HG03432 (cell line): ENCODE data around the gene WNT1.
A peak's percentile ranks its signal among the peaks of the same experiment; 100 is the strongest.

Experiments
- ATAC-seq: cut with Tn5 transposase; IDR thresholded peaks from one replicate; pipeline ENCODE4 v1.9.1; 2021; ENCODE audit warnings: mild to moderate bottlenecking, moderate library complexity; ENCODE audit not compliant: unreplicated experiment

Gene WNT1

DNA sequence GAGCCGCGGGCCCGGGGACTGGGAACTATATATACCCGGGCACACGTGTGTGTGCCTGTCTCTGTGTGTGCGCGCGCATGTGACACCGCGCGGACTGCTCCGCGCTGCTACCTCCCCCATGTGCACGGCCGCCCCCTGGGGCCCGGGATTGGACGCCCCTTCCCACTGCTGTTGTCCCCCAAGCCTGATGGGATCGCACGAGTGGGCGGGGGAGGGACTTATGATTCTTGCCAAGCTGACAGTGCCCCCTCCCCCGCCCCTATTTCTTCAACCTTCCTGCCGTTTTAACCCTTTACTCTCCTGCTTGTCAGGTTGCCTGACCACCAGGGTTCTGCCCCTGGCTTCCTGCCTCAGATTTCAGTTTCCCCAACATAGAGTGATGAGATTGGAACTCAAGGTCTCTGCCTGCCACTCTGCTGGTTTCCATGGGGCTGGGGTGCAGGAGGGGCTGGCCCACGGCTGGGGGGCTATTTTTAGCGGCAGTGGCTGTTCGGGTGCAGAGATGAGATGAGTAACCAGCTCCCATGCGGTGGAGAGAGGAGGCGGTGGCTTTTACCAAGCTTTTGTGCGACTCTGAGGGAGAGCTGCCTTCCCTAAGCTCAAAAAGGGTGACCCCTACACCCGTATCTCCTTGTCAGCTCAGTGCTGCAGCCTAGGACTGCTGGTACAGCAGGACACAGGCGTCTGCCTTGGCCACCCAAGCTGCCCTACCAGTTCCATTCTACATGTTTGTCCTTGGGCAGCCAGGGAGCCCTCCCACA lies 21.4 kb downstream of the WNT1 start, which contains the start of gene DDN:
DDN (minus strand) TSS at position 5 of the 761 bp plus-strand sequence. CDS start 88 bp downstream, outside the sequence.
- peak; percentile 45 for ATAC-seq

DNA sequence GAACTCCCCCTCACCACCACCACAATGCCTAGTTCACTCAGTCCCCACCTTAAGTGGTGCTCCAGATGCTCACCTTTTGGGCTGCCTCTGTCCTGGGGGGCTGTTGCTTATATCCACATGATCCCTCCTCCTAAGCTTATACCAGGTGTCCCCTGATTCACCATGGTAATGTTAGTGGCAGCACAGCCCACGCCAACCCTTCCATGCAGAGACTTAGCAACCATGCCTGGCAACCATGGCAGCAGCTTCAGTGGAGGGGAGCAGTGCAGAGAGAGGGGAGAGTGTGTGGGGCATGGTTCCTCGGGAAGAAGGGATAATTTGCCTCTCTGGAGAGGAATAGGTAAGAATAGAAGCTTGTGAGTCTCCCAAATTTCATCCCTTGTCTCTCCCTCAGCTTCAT lies 22.2 kb downstream of the WNT1 start:
- ATAC-seq: no peak

DNA sequence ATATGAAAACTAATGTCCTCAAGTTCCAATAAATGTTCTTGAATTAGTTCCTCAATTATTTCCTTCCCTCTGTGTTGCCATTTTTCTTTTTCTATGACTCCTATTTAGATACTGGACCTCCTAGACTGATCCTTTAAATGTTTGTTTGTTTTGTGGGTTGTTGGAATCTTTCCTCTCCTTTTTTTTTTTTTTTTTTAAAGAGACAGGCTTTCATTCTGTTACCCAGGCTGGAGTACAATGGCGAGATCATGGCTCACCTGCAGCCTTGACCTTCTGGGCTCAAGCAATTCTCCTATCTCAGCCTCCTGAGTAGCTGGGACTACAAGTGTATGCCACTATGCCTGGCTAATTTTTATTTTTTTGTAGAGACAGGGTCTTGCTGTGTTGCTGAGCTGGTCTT lies 30.8 kb downstream of the WNT1 start:
- no peak for ATAC-seq

DNA sequence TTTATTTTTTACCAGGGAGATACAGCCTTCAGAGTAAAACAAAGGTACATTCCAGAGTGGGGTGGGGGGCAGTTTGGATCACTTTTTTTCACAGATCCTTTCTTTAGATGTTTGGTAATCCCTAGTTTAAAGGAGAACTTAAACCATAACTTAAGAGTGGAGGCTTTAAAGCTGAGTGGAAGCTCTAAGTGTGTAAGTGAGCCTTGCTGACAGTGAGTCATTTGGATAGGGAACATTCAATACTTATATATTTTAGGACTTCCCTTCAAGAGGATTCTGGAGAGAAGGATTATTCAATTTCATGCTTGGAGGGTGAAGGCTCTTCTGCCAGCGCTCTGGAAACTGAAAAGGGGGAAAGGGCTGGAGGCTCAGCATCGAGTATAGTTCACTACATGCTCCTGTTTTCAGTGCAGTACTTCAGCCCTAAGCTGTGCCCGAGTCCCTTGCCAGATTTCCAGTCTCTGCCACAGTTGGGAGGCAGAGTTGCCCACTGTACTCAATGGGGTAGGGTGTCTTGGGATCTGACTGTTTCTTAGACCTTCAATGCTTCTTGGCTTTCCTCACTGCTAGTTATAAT lies 32.1 kb downstream of the WNT1 start:
- ATAC-seq: no peak

DNA sequence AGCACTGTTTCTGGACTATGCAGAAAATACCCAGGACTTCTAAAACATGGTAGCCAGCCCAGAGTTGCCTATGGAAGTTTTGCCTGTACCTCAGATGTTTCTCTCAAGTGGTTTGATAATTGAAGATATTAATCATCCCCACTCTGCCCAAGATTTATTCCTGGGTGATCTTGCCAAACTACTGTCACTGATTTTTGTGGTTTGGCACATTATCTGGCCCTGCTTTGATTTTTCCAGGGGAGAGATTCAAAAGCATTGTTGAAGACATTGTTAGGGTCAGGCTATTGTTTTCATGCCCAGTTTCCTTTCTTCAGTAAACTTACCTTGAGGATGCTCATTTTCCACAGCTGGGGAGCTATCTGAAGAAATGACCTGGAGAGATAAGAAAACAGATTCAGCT lies 34.6 kb downstream of the WNT1 start:
- no peak for ATAC-seq

DNA sequence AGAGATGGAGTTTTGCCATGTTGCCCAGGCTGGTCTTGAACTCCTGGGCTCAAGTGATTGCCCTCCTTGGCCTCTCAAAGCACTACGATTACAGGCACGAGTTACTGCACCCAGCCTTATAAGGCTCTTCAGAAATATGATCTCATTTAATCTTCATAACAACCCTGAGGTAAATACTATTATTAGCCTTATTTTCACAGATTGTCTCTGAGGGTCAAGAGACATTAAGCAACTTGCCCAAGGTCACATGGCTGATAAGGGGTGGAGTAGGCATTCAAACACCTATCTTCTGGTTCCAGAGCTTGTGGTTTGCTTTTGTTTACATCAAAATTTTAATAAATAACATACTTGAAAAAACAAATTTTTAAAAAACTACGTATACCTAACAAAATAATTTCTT lies 35.3 kb downstream of the WNT1 start:
- no peak for ATAC-seq

DNA sequence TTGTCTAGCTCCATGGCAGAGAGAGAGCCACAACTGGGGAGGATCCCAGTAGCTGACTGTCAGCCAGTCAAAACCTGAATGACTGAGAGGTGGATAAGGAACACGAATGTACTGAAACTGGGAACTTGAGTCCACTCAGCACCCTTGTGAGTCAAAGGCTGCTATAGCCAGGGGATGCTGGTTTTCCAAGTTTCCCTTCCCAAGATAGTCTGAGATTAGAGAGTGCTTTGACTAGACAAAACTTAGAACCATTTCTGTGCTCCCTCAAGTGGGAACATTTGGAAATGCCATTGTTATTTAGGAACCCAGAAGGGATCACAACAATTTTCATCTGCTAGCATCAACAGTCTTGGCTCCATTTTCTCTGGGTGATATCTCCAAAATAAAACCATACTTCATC lies 36.4 kb downstream of the WNT1 start:
- ATAC-seq: no peak

DNA sequence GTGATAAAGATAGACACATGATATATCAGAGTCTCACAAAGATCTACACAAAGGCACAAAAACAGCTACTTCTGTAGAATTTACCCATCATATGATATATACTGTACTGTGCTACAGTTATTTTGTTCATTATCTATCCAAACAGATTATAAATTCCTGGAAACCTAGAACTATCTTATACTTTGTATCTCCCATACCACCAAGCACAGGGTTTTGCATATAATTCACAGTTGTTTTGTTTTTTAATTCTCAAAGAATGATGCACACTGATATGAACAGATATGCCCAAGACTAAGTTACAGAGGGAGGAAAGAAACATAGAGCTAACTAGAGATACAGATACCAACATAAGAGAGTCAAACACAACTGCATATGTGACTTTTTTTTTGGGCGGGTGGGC lies 37.1 kb downstream of the WNT1 start:
- ATAC-seq: no peak

DNA sequence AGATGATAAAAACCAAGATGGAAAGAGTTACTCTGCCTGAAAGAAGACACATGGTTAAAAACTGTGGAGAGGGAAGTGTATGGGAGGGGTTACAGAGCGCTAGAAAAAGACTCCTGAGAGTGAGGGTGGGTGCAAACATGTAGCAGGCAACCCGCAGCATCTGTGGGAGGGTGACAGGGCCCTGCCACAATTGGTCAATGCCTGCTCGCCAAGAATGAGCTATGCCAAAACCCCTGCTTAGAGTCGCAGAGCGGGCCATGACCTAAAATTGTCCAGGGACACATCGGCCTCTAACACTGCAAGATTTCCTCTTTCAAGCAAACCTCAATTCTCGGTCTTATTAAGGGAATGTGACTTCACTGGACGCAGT lies 39.8 kb downstream of the WNT1 start:
- ATAC-seq: peak; percentile 3

DNA sequence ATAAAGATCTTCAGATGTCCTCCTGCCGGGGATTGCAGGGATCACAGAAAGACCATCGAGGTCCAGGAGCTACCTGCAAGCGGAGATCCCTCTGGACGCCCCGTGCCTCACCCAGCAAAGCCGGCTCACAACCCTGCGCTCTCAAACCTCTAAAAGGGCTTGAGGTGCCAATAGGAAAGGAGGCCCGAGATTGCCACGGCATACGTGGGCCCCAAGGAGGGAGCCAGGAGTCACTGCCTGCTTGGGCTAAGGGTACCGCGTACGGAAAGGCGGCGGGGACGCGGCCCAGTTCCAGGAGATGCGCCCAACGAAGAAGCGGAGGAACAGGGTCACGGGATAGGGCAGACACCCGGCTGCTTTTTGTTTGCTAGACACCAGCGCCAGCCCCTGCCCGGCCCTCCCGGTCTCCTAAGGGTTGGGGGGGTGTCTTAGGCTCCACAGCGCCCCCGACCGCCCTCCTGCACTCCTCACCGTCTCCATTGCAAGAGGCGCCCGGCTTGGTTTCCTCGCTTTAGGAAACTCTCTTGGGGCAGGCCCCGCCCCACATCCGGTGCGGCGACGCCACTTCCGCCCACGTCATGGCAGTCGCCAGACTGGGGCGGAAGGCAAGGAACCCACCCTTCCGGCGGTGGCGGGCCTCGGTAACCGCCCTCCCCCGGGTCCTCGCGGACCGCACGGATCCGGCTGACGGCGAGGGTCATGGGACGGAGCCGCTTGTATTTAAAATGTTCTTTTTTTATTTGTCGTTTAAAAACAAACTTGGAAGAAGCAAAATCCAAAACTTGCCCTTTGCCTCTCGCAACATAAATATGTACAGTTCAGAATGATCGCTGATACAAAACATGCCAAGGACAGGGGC lies 40.4 kb downstream of the WNT1 start, which contains the start of gene PRKAG1:
PRKAG1 (minus strand) TSS at position 516 of the 859 bp plus-strand sequence; CDS start at position 480, 36 bp downstream.
- peak; percentile 90 for ATAC-seq

DNA sequence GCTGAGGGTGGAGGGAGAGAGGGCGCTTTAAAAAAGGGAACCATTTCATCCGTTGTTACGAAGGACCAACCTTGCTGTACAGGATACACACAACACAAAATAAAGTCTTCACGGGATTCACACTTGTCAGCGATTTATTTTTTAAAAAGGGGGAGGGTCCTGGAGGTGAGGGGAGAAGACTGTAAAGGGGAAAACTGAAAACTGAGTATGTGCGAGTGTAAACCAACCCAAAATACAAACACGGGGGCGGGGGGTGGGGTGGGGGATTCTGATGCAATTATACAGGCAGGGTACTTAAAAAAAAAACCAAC lies 41.0 kb downstream of the WNT1 start:
- ATAC-seq: peak; percentile 18

DNA sequence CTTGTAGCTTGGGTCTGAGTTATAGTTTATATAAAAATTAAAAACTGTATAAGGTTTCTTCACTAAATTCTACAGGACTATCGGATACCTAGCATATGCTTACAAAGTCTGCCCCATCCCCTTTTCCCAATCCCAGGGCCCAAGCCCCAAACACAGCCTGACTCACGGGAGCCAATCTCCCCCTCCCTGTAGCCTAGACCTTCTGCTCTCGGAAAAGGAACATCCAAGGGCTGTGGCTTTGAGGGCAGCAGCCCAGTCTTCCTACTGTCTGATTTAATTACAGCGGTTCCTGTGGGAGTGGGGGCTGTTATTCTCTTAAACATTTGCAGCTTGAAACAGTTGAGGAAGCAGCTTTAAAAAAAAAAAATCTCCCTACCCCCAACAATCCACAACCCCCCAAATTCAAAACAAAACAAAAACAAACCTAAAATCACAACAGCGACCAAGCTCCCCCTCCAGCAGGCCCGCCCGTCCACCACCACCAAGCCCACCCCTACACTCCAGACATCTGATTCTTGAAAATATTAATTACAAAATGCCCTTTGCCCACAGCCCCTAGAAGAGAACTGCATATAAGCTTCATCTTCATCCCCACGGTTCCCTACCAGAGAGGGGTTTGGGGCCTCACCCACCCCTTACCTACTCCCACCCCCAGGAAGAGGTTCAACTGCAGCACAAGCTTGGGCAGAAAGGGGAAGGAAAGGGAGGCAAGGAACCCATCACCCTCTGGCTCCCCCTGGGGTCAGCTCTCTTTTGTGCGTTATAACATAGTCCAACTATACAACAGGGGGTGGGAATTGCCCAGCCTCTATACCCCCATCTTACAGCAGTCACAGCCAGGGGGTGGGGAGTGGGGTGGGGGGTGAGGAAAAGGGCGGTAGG lies 41.6 kb downstream of the WNT1 start:
- no peak for ATAC-seq

DNA sequence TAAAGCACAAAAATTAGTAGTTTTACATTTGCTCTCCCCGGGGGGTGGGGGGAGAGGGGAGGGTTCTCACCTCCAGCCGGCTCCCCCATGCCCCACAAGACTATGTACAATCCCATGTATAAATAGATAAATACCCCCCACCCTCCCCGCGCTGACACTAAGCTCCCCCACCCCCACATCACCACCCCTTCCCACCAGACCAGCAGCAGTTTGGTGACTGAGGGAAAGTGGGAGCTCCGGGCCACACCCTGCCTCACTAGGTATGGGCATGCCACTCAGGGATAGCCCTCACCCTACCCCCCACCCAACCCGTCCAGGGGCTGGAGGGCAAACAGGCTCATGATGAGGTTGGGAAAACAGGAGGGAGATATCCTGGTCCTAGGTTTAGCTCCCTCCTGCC lies 42.3 kb downstream of the WNT1 start:
- no peak for ATAC-seq

DNA sequence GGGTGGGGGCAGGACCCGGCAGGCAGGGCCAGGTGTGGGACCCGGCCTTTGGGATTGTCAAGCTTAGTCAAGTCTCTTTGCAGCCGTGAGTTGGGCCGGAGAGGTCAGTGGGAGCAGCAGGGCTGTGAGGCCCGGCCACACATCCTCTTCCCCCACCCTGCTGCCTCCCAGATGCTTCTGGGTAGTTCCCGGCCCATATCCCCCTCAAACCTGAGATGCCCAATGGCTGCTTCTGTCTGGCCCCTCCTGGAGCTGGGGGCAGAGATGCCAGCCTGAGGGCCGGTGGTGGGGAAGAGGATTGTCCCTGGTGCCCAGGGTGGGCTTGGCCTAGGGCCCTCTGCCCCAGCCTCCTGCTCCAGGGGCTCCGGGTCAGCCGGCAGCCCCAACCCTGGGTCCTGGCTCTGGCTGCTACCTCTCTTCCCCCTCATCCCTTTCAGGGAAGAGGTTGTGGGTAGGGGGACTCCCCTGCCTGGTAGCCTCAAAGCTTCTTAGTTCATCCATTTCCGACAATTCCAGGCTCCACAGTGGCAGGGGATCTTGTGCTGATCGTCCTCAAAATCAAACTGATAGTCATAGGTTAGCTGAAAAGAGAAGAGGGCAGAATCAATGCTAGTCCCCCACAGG lies 43.3 kb downstream of the WNT1 start:
- ATAC-seq: no peak

DNA sequence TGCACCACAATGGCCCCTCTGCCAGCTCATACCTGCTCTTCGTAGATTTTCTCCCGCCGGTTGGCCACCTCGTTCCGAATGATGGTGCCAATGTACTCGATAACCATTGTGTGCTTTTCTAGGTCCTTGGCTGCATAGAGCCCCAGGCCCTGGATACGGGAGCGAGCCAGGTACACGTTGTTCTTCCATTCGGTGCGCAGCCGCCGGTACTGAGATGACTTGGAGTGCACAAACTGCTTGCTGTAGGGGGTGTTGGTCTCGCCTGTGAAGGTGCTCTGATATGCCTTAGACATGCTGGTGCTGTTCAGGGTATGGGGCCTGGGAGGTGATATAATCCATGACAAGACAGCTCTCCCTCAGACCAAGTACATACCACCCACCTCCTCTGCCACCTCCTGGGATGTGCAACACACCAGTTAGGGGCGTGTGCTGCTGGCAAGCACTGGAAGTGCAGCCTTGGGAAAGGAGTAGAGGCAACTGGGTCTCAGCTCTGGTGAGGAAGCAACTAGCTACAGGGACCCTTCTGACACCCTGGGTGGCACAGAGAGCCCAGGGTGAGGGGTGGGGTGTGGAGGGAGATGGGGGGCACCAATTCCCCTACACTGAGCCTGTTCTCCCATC lies 44.5 kb downstream of the WNT1 start:
- no peak for ATAC-seq

DNA sequence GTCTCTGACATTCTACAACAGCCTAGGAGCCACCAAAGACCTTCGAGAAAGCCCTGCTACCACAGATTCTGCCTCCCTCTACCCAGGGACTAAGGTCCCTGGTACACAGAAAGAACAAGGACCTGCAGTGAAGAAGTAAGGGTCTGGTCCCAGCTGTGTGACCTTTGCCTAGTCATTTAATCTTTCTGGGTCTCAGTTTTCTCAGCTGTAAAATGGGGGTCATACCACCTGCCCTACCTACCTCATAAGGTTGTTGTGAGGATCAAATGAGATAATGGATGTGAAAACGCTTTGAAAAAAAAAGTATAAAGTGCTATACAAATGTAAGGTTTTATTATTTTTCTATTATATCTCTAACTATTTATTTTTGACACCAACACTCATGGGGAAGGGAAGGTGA lies 45.7 kb downstream of the WNT1 start:
- ATAC-seq: no peak

DNA sequence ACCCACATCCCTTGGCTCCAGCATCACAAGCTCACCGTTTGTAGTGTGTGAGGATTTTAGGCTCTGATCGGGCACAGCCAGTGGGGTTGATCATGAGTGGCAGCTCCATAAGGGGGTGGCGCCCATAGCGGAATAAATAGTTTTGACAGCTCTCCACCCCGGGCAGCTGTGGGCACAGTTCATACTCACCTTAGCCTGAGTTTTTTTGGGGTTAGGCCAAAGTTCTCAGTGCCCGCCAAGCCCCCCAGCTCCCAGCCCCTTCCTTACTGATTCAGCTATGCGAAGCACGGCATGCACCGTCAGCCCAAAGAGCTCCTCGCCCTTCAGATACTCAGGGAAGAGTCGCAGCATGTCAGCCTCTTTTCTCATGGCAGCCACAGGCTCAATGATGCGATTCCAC lies 46.4 kb downstream of the WNT1 start:
- ATAC-seq: no peak

DNA sequence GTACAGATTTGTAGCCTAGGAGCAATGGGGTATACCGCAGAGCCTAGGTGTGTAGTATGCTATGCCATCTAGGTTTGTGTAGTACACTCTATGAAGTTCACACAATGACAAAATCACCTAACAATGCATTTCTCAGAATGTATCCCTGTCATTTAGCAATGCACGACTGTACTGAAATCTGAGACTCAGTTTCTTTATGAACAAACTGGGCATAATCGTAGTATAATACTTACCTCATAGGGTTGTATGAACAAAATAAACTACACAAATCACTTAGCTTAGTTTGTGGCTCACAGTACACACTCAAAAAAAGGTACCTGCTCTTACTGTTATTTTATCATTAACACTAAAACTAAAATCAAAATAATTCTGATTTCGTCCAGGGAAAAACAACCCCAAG lies 47.3 kb downstream of the WNT1 start:
- ATAC-seq: no peak

DNA sequence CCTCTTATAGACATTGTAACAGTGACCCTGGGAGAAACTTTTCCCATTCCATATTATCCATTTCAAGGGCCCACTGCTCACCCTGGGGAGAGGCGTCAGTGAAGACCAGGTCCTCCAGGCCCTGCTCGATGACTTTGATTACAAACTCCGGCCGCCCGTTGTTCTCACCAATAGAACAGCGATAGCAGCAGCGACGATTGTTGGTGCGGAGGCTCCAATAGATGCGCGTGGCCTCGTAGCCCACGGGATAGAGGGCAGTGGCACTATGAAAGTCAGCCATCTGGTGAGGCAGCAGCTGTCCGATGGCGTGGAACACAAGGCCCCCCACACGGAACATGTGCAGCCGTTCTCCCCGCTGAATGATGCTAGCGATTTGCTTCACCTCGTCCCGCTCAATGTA lies 48.0 kb downstream of the WNT1 start:
- ATAC-seq: no peak
